Ovary (tissue), 3 donors: ENCODE measurements around the gene PCBP2.

Experiments used
- POLR2A ChIP-seq: fragments of 450-650 bp; IDR thresholded peaks from one replicate; pipeline ENCODE4 v1.6.1; 2017; ENCODE audit warnings: antibody characterized with exemption, mild to moderate bottlenecking, moderate library complexity
- TF ChIP-seq, protein P1 (sequence below), 3 donors: fragments of 450-650 bp in 2 of 3; fragments of 200-600 bp in 1 of 3; IDR thresholded peaks; one replicate each; pipeline versions ENCODE4 v1.5.1 to v1.8.0; 2016 to 2022; ENCODE audit warnings: antibody characterized with exemption in 3 of 3, mild to moderate bottlenecking in 1 of 3
- donor health status: DM: no; HTN: no; CAD: no.

- no peak for TF ChIP-seq POLR2A
- TF ChIP-seq, protein P1, sequence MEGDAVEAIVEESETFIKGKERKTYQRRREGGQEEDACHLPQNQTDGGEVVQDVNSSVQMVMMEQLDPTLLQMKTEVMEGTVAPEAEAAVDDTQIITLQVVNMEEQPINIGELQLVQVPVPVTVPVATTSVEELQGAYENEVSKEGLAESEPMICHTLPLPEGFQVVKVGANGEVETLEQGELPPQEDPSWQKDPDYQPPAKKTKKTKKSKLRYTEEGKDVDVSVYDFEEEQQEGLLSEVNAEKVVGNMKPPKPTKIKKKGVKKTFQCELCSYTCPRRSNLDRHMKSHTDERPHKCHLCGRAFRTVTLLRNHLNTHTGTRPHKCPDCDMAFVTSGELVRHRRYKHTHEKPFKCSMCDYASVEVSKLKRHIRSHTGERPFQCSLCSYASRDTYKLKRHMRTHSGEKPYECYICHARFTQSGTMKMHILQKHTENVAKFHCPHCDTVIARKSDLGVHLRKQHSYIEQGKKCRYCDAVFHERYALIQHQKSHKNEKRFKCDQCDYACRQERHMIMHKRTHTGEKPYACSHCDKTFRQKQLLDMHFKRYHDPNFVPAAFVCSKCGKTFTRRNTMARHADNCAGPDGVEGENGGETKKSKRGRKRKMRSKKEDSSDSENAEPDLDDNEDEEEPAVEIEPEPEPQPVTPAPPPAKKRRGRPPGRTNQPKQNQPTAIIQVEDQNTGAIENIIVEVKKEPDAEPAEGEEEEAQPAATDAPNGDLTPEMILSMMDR (IDR thresholded peaks at IDR 0.05), result no peak
These were observed 58.4 kb downstream of the PCBP2 start for GRCh38 chr12:53510181-53510812.
